SK-N-SH treated with all-trans-retinoic acid at 6 μM for 48 hours (cell line): Measurements from ENCODE around the gene RBM34.

ENCODE experiments used
- ATAC-seq: fragments of 200-7000 bp; cut with Tn5 transposase; 3 replicates; pipeline ENCODE4 v1.9.1; 2020; ENCODE audit warnings: mild to moderate bottlenecking, moderate library complexity
- ARNTL ChIP-seq: fragments of 450-650 bp; formaldehyde crosslinking; IDR thresholded peaks from 2 replicates; pipeline ENCODE4 v1.5.0; 2020; ENCODE audit warnings: low read depth, mild to moderate bottlenecking, moderate library complexity, borderline replicate concordance
- BACH2 ChIP-seq: fragments of 250-450 bp; sonication (Bioruptor Pico); IDR thresholded peaks from 2 replicates; pipeline ENCODE4 v1.9.0; 2021; ENCODE audit warnings: mild to moderate bottlenecking, borderline replicate concordance
- CSDC2 ChIP-seq: fragments of 250-450 bp; sonication (Bioruptor Pico); IDR thresholded peaks from 2 replicates; pipeline ENCODE4 v1.5.0; 2020; ENCODE audit warnings: mild to moderate bottlenecking, moderate library complexity
- ESRRG ChIP-seq: fragments of 250-450 bp; sonication (Bioruptor Pico); IDR thresholded peaks from 2 replicates; pipeline ENCODE4 v1.6.1; 2021; ENCODE audit warnings: mild to moderate bottlenecking
- GLIS3 ChIP-seq: fragments of 250-450 bp; sonication (Bioruptor Pico); IDR thresholded peaks from 2 replicates; pipeline ENCODE4 v1.5.0; 2020; ENCODE audit warnings: mild to moderate bottlenecking, moderate library complexity
- ISL1 ChIP-seq: fragments of 250-450 bp; sonication (Bioruptor Pico); IDR thresholded peaks from 2 replicates; pipeline ENCODE4 v2.1.2; 2022; ENCODE audit warnings: mild to moderate bottlenecking, moderate library complexity
- OSR1 ChIP-seq: fragments of 250-450 bp; sonication (Bioruptor Pico); IDR thresholded peaks from 2 replicates; pipeline ENCODE4 v1.8.0; 2022; ENCODE audit warnings: moderate library complexity, mild to moderate bottlenecking, inconsistent platforms
- PPARA ChIP-seq: fragments of 250-450 bp; sonication (Bioruptor Pico); IDR thresholded peaks from 2 replicates; pipeline ENCODE4 v1.5.0; 2020; ENCODE audit warnings: mild to moderate bottlenecking, borderline replicate concordance
- RARB ChIP-seq: fragments of 250-450 bp; sonication (Bioruptor Pico); IDR thresholded peaks from 2 replicates; pipeline ENCODE4 v1.8.0; 2021; ENCODE audit warnings: mild to moderate bottlenecking, moderate library complexity
- SNAI2 ChIP-seq: fragments of 250-450 bp; sonication (Bioruptor Pico); IDR thresholded peaks from 2 replicates; pipeline ENCODE4 v1.5.0; 2020; ENCODE audit warnings: mild to moderate bottlenecking, moderate library complexity
- TOX ChIP-seq: fragments of 250-450 bp; sonication (Bioruptor Pico); IDR thresholded peaks from 2 replicates; pipeline ENCODE4 v1.8.0; 2021; ENCODE audit warnings: mild to moderate bottlenecking, moderate library complexity, borderline replicate concordance
- ZC3H10 ChIP-seq: fragments of 250-450 bp; sonication (Bioruptor Pico); IDR thresholded peaks from 2 replicates; pipeline ENCODE4 v1.5.1; 2021; ENCODE audit warnings: mild to moderate bottlenecking, moderate library complexity
- ZFP3 ChIP-seq: fragments of 250-450 bp; sonication (Bioruptor Pico); IDR thresholded peaks from 2 replicates; pipeline ENCODE4 v1.5.0; 2020; ENCODE audit warnings: mild to moderate bottlenecking, moderate library complexity
- ZFP30 ChIP-seq: fragments of 450-650 bp; formaldehyde crosslinking; IDR thresholded peaks from 2 replicates; pipeline ENCODE4 v1.5.0; 2022; ENCODE audit warnings: mild to moderate bottlenecking, moderate library complexity
- ZNF565 ChIP-seq: fragments of 450-650 bp; formaldehyde crosslinking; conservative IDR thresholded peaks from 2 replicates; pipeline ENCODE4 v1.5.0; 2020; ENCODE audit warnings: low read depth, mild to moderate bottlenecking, moderate library complexity
- ZNF70 ChIP-seq: fragments of 450-650 bp; formaldehyde crosslinking; IDR thresholded peaks from 2 replicates; pipeline ENCODE4 v1.5.0; 2020; ENCODE audit warnings: mild to moderate bottlenecking, moderate library complexity
- ZNF8 ChIP-seq: fragments of 450-650 bp; formaldehyde crosslinking; IDR thresholded peaks from 2 replicates; pipeline ENCODE4 v1.5.0; 2020; ENCODE audit warnings: mild to moderate bottlenecking, moderate library complexity
- TF ChIP-seq, protein P1 (sequence below): fragments of 250-450 bp; sonication (Bioruptor Pico); IDR thresholded peaks from 2 replicates; pipeline ENCODE4 v1.5.1; 2021; ENCODE audit warnings: mild to moderate bottlenecking, moderate library complexity
- TF ChIP-seq, protein P2 (sequence below): fragments of 250-450 bp; sonication (Bioruptor Pico); IDR thresholded peaks from 2 replicates; pipeline ENCODE4 v1.5.0; 2020; ENCODE audit warnings: mild to moderate bottlenecking, moderate library complexity
- TF ChIP-seq, protein P3 (sequence below): fragments of 250-450 bp; sonication (Bioruptor Pico); IDR thresholded peaks from 2 replicates; pipeline ENCODE4 v1.8.0; 2020; ENCODE audit warnings: mild to moderate bottlenecking, moderate library complexity, borderline replicate concordance
- TF ChIP-seq, protein P4 (sequence below): fragments of 250-450 bp; sonication (Bioruptor Pico); IDR thresholded peaks from 2 replicates; pipeline ENCODE4 v1.8.0; 2021; ENCODE audit warnings: low read depth, mild to moderate bottlenecking, moderate library complexity, borderline replicate concordance

The RBM34 gene, protein sequence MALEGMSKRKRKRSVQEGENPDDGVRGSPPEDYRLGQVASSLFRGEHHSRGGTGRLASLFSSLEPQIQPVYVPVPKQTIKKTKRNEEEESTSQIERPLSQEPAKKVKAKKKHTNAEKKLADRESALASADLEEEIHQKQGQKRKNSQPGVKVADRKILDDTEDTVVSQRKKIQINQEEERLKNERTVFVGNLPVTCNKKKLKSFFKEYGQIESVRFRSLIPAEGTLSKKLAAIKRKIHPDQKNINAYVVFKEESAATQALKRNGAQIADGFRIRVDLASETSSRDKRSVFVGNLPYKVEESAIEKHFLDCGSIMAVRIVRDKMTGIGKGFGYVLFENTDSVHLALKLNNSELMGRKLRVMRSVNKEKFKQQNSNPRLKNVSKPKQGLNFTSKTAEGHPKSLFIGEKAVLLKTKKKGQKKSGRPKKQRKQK

DNA sequence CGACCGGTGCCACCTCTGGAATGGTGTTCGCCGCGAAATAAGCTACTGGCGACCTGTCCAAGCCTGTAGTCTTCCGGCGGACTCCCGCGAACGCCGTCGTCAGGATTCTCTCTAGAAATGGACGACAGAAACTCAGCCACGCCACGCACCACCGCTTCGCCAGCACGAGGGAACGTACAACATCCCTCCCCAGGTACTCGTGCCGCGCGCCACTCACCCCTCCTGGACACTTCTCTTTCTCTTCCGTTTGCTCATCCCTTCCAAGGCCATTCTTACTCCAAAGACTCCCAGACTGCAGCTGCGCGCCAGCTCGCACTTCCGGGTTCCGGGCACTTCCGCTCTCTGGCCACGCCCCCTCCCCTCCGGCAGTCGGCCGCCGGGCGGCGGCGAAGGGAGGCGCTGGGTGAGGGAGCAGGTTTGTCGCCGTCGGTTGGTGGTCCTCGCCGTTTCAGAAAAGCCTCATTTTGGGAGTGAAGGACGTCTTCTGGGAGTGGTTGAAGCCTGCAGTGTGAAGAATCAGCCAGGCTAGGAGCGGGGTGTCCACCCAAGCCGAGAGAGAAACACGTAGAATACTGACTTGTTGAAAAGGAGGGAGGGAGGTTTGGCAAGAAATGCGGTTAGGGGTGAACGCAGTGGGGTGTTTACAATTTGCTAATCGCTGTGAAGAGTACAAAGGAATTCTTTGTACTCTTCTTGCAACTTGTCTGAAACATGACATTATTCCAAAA, at the start of gene RBM34:
RBM34 (minus strand) TSS at position 294 of the 728 bp plus-strand sequence; CDS start at position 270, 24 bp downstream.
- ATAC-seq: peak; percentile 96
- TF ChIP-seq ZNF8 (CRISPR knock-in tag): no peak
- TF ChIP-seq ARNTL (CRISPR knock-in tag): no peak
- TF ChIP-seq SNAI2 (CRISPR knock-in tag): no peak
- TF ChIP-seq PPARA (CRISPR knock-in tag): no peak
- TF ChIP-seq ZC3H10: no peak
- TF ChIP-seq ZNF565: no peak
- no peak for TF ChIP-seq GLIS3 (CRISPR knock-in tag)
- no peak for TF ChIP-seq ZFP3 (CRISPR knock-in tag)
- TF ChIP-seq, all 23 proteins: peak for 0

DNA sequence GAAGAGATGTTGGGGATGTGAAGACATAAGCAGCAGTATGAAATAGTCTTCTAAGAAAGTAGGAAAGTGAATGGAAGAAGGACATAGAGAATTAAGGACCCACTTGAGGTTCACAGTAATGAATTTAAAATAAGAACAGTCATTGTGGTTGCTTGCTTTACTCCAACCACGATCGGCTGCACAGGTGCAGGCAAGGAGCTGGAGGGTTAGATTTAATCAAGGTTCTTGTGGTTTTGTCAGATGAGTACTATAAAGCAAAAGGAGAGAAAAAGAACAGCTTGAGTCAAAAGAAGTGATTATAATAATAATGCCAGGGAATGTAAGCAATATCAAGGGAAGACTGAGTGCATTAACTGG, 46.1 kb upstream of the RBM34 start:
- ATAC-seq: no peak
- no peak for TF ChIP-seq CSDC2 (CRISPR knock-in tag)
- no peak for TF ChIP-seq SNAI2 (CRISPR knock-in tag)
- no peak for TF ChIP-seq ZNF70 (CRISPR knock-in tag)
- no peak for TF ChIP-seq ZFP30
- TF ChIP-seq ARNTL (CRISPR knock-in tag): no peak
- TF ChIP-seq, protein P1, sequence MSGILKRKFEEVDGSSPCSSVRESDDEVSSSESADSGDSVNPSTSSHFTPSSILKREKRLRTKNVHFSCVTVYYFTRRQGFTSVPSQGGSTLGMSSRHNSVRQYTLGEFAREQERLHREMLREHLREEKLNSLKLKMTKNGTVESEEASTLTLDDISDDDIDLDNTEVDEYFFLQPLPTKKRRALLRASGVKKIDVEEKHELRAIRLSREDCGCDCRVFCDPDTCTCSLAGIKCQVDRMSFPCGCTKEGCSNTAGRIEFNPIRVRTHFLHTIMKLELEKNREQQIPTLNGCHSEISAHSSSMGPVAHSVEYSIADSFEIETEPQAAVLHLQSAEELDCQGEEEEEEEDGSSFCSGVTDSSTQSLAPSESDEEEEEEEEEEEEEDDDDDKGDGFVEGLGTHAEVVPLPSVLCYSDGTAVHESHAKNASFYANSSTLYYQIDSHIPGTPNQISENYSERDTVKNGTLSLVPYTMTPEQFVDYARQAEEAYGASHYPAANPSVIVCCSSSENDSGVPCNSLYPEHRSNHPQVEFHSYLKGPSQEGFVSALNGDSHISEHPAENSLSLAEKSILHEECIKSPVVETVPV (CRISPR knock-in tag): no peak
- TF ChIP-seq GLIS3 (CRISPR knock-in tag): no peak

DNA sequence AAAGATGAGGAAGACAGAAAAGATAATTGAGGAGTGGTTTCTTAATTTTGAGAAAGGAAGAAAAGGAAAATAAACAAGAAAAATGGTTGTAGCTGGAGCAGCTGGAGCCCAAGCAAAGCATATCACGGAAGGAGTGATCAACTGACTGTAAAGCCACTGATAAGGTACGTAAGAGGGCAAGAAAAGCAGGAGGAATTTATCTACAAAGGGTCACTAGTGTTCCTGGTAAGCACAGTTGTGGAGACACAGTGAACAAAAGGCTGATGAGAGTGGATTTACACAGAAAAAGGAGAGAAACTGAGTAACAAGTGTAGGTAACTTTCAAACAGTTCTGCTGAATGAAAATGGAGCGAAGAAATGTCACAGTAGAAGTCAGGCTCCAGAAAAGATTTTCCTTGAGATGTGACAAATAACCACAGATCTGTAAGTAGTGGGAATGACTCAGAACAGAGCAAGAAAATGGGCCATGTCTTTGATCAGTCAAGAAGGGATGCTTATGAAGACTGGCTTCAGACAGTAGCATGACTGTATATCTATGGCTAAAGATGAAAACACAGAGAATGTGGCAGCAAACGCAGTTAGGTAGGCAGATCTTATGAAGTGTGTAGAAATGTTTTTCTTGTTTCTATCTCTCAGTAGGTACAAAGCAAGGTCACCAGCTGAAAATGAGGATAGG, 45.6 kb upstream of the RBM34 start:
- ATAC-seq: peak; percentile 41; the same call in 1 of the 3 replicates
- TF ChIP-seq OSR1 (CRISPR knock-in tag) (no peak), ZFP3 (CRISPR knock-in tag) (no peak), CSDC2 (CRISPR knock-in tag) (no peak)
- TF ChIP-seq, protein P2, sequence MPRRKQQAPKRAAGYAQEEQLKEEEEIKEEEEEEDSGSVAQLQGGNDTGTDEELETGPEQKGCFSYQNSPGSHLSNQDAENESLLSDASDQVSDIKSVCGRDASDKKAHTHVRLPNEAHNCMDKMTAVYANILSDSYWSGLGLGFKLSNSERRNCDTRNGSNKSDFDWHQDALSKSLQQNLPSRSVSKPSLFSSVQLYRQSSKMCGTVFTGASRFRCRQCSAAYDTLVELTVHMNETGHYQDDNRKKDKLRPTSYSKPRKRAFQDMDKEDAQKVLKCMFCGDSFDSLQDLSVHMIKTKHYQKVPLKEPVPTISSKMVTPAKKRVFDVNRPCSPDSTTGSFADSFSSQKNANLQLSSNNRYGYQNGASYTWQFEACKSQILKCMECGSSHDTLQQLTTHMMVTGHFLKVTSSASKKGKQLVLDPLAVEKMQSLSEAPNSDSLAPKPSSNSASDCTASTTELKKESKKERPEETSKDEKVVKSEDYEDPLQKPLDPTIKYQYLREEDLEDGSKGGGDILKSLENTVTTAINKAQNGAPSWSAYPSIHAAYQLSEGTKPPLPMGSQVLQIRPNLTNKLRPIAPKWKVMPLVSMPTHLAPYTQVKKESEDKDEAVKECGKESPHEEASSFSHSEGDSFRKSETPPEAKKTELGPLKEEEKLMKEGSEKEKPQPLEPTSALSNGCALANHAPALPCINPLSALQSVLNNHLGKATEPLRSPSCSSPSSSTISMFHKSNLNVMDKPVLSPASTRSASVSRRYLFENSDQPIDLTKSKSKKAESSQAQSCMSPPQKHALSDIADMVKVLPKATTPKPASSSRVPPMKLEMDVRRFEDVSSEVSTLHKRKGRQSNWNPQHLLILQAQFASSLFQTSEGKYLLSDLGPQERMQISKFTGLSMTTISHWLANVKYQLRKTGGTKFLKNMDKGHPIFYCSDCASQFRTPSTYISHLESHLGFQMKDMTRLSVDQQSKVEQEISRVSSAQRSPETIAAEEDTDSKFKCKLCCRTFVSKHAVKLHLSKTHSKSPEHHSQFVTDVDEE (CRISPR knock-in tag): no peak

DNA sequence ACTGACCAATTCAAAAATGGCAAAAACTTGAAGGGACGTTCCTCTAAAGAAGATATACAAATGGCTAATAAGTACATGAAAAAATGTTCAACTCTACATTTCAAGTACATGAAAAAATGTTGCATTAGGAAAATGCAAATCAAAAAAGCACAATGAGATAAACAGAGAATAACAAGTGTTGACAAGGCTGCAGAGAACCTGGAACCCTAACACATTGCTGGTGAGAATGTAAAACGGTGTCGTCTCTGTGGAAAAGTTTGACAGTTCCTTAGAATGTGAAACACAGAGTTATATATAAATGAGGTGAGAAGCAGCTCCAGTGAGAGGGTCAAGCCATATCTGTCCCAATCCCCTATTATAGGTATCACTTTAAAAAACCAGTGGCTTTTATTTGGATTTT, 44.6 kb upstream of the RBM34 start:
- ATAC-seq: no peak
- TF ChIP-seq, protein P3, sequence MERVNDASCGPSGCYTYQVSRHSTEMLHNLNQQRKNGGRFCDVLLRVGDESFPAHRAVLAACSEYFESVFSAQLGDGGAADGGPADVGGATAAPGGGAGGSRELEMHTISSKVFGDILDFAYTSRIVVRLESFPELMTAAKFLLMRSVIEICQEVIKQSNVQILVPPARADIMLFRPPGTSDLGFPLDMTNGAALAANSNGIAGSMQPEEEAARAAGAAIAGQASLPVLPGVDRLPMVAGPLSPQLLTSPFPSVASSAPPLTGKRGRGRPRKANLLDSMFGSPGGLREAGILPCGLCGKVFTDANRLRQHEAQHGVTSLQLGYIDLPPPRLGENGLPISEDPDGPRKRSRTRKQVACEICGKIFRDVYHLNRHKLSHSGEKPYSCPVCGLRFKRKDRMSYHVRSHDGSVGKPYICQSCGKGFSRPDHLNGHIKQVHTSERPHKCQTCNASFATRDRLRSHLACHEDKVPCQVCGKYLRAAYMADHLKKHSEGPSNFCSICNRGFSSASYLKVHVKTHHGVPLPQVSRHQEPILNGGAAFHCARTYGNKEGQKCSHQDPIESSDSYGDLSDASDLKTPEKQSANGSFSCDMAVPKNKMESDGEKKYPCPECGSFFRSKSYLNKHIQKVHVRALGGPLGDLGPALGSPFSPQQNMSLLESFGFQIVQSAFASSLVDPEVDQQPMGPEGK (CRISPR knock-in tag): no peak
- TF ChIP-seq ZC3H10: no peak
- no peak for TF ChIP-seq ISL1 (CRISPR knock-in tag)
- TF ChIP-seq RARB: no peak
- no peak for TF ChIP-seq CSDC2 (CRISPR knock-in tag)
- TF ChIP-seq, protein P2 (CRISPR knock-in tag): no peak
- no peak for TF ChIP-seq BACH2 (CRISPR knock-in tag)
- no peak for TF ChIP-seq GLIS3 (CRISPR knock-in tag)
- TF ChIP-seq ZNF8 (CRISPR knock-in tag): no peak
- no peak for TF ChIP-seq ARNTL (CRISPR knock-in tag)
- no peak for TF ChIP-seq TOX (CRISPR knock-in tag)
- no peak for TF ChIP-seq ZFP30
- TF ChIP-seq ESRRG (CRISPR knock-in tag): no peak
- TF ChIP-seq, protein P4, sequence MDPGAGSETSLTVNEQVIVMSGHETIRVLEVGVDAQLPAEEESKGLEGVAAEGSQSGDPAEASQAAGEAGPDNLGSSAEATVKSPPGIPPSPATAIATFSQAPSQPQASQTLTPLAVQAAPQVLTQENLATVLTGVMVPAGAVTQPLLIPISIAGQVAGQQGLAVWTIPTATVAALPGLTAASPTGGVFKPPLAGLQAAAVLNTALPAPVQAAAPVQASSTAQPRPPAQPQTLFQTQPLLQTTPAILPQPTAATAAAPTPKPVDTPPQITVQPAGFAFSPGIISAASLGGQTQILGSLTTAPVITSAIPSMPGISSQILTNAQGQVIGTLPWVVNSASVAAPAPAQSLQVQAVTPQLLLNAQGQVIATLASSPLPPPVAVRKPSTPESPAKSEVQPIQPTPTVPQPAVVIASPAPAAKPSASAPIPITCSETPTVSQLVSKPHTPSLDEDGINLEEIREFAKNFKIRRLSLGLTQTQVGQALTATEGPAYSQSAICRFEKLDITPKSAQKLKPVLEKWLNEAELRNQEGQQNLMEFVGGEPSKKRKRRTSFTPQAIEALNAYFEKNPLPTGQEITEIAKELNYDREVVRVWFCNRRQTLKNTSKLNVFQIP: no peak
- TF ChIP-seq, protein P1 (CRISPR knock-in tag): no peak
